AG08396 (cell line): Measurements from ENCODE around the gene KCNC3.

Experiments
- DNase-seq: peaks from one replicate; pipeline ENCODE4 v3.0.0; 2012; ENCODE audit warnings: low spot score, mixed read lengths

KCNC3 gene

GRCh38 chr19:50276370-50277063 is 52.7 kb downstream of the KCNC3 start:
- DNase-seq, result no peak

GRCh38 chr19:50275577-50276368 is 53.4 kb downstream of the KCNC3 start:
- DNase-seq, result no peak

GRCh38 chr19:50273821-50274220 is 55.4 kb downstream of the KCNC3 start:
- DNase-seq, result no peak

GRCh38 chr19:50272263-50272897 is 56.8 kb downstream of the KCNC3 start:
- no peak for DNase-seq

GRCh38 chr19:50269653-50270052 is 59.5 kb downstream of the KCNC3 start:
- DNase-seq, result no peak

- no peak for DNase-seq
Observed at GRCh38 chr19:50268501-50268900, 60.7 kb downstream of the KCNC3 start.

- no peak for DNase-seq
Observed at GRCh38 chr19:50268041-50268440, 61.1 kb downstream of the KCNC3 start.

- no peak for DNase-seq
Observed at GRCh38 chr19:50266896-50267295, 62.3 kb downstream of the KCNC3 start.

GRCh38 chr19:50266041-50266440 is 63.1 kb downstream of the KCNC3 start:
- no peak for DNase-seq

- no peak for DNase-seq
Observed at GRCh38 chr19:50264483-50265186, 64.5 kb downstream of the KCNC3 start.

- no peak for DNase-seq
Observed at GRCh38 chr19:50263176-50263575, 66.0 kb downstream of the KCNC3 start.
